PC-3 (cell line): ENCODE measurements around the gene ANK2. TPM values are rescaled to one million over a fixed set of nuclear protein-coding genes. Genes with fewer than 3 reads are reported as not detected.

Source experiments
- ATAC-seq: fragments of 200-7000 bp; cut with Tn5 transposase; 2 replicates; pipeline ENCODE4 v1.9.1; 2020; ENCODE audit warnings: mild to moderate bottlenecking, moderate library complexity
- BruUV-seq: library from RNA; stranded (reverse); fragments of 400-500 nt; replicated peaks from 2 replicates; lab custom pipeline; 2021; lab: Mats Ljungman, UMichigan
- CTCF ChIA-PET: fragments of 300-600 bp; sonication (Branson Sonifier 250); formaldehyde crosslinking; loops from one replicate; lab custom pipeline; 2022; ENCODE audit warnings: antibody characterized with exemption; lab: Charles Lee
- POLR2A ChIA-PET: fragments of 300-600 bp; sonication (Branson Sonifier 250); formaldehyde crosslinking; loops from one replicate; lab custom pipeline; 2022; ENCODE audit warnings: antibody characterized with exemption; ENCODE audit not compliant: unreplicated experiment; lab: Charles Lee
- DNase-seq: peaks from one replicate; pipeline ENCODE4 v3.0.0-alpha.2; 2015
- H2AFZ ChIP-seq: fragments of 300-600 bp; sonication (generic); 2 replicates; pipeline ENCODE4 v1.6.0; 2016; ENCODE audit warnings: antibody characterized with exemption, low read length
- H3F3A ChIP-seq: fragments of 300-600 bp; sonication (generic); one replicate; pipeline ENCODE4 v1.6.0; 2017; ENCODE audit warnings: antibody characterized with exemption, low read length, control low read depth, mild to moderate bottlenecking; ENCODE audit not compliant: unreplicated experiment
- H3K27ac ChIP-seq: fragments of 300-600 bp; sonication (generic); 2 replicates; pipeline ENCODE4 v1.5.1; 2016; ENCODE audit warnings: mild to moderate bottlenecking, low read length
- H3K27me3 ChIP-seq: fragments of 300-600 bp; sonication (generic); 2 replicates; pipeline ENCODE4 v1.6.1; 2016; ENCODE audit warnings: low read length, mixed read lengths
- H3K36me3 ChIP-seq: fragments of 300-600 bp; sonication (generic); 2 replicates; pipeline ENCODE4 v1.6.1; 2016; ENCODE audit warnings: low read depth, mixed run types, low read length, mixed read lengths
- H3K4me1 ChIP-seq: fragments of 300-600 bp; sonication (generic); 2 replicates; pipeline ENCODE4 v1.5.1; 2016; ENCODE audit warnings: low read length; ENCODE audit not compliant: insufficient read depth
- H3K4me2 ChIP-seq: fragments of 300-600 bp; sonication (generic); 2 replicates; pipeline ENCODE4 v1.6.0; 2016; ENCODE audit warnings: low read length
- H3K4me3 ChIP-seq: fragments of 300-600 bp; sonication (generic); 2 replicates; pipeline ENCODE4 v1.5.1; 2016; ENCODE audit warnings: mild to moderate bottlenecking, low read length, mixed read lengths
- H3K79me2 ChIP-seq: fragments of 300-600 bp; sonication (generic); 2 replicates; pipeline ENCODE4 v1.6.1; 2017; ENCODE audit warnings: low read length, mixed read lengths
- H3K9ac ChIP-seq: fragments of 300-600 bp; sonication (generic); 2 replicates; pipeline ENCODE4 v1.6.0; 2016; ENCODE audit warnings: mild to moderate bottlenecking, low read length
- H3K9me2 ChIP-seq: fragments of 300-600 bp; sonication (generic); replicated peaks from 2 replicates; pipeline ENCODE4 v1.6.1; 2016; ENCODE audit warnings: mixed run types, low read length, mixed read lengths
- H3K9me3 ChIP-seq: fragments of 300-600 bp; sonication (generic); 2 replicates; pipeline ENCODE4 v1.6.1; 2016; ENCODE audit warnings: low read length, mixed read lengths
- H4K20me1 ChIP-seq: fragments of 300-600 bp; sonication (generic); 2 replicates; pipeline ENCODE4 v1.6.1; 2016; ENCODE audit warnings: low read length, mixed read lengths
- CTCF ChIP-seq: fragments of 300-600 bp; sonication (generic); conservative IDR thresholded peaks from 2 replicates; pipeline ENCODE4 v1.5.1; 2017; ENCODE audit warnings: antibody characterized with exemption, low read depth, mild to moderate bottlenecking, low read length
- EZH2 ChIP-seq: fragments of 300-600 bp; sonication (generic); IDR thresholded peaks from one replicate; pipeline ENCODE4 v1.6.1; 2017; ENCODE audit warnings: antibody characterized with exemption, mild to moderate bottlenecking, low read length; ENCODE audit not compliant: unreplicated experiment
- EZH2phosphoT487 ChIP-seq: fragments of 300-600 bp; sonication (generic); IDR thresholded peaks from 2 replicates; pipeline ENCODE4 v1.6.1; 2018; ENCODE audit warnings: mild to moderate bottlenecking, antibody characterized with exemption, low read length, borderline replicate concordance
- intact Hi-C: fragments of 100-400 bp; cut with micrococcal nuclease; formaldehyde crosslinking; loops from 2 replicates; pipeline ENCODE4 v1.9.0; 2023
- total RNA-seq: library from RNA; depleted of rRNA; stranded (reverse); fragments of >200 nt; gene quantifications from 2 replicates; pipeline ENCODE4 v1.2.3, GENCODE V29; 2014

Gene ANK2
- total RNA-seq, 1 experiment from 2014 or later: 1.8 TPM

- CTCF ChIA-PET: no interaction called here
- Histone ChIP-seq H4K20me1 (no peaks in the 10 kb centered on the region), H3F3A (no peaks in the 10 kb centered on the region), H3K9me3 (no peaks in the 10 kb centered on the region), H3K9ac (no peak overlapping the region), H3K9me2 (no peaks in the 10 kb centered on the region), H3K36me3 (no peaks in the 10 kb centered on the region), H3K27ac (no peak overlapping the region), H3K4me3 (no peak overlapping the region), H3K27me3 (no peaks in the 10 kb centered on the region), H3K79me2 (no peaks in the 10 kb centered on the region), H2AFZ (no peak overlapping the region), H3K4me1 (no peaks in the 10 kb centered on the region), H3K4me2 (no peak overlapping the region)
- intact Hi-C loops: no loop called here
- DNase-seq (no peak), ATAC-seq (no peak)
- BruUV-seq: no TSS peak
- no peak for TF ChIP-seq CTCF
- no peak for TF ChIP-seq EZH2
- TF ChIP-seq EZH2phosphoT487: no peak
- POLR2A ChIA-PET: no interaction called here
Measured at GRCh38 chr4:113159942-113160545, 110.6 kb downstream of the ANK2 start.

GRCh38 chr4:113160548-113160947 lies 111.1 kb downstream of the ANK2 start:
- no peak overlapping the region for H3K4me3 ChIP-seq
- CTCF ChIA-PET: no interaction called here

More at GRCh38 chr4:113160548-113160947, 111.1 kb downstream of the ANK2 start:
- TF ChIP-seq CTCF (no peak), EZH2 (no peak), EZH2phosphoT487 (no peak)
- Histone ChIP-seq H3K79me2 (no peaks in the 10 kb centered on the region), H3F3A (no peaks in the 10 kb centered on the region), H3K4me2 (no peak overlapping the region), H3K36me3 (no peaks in the 10 kb centered on the region), H2AFZ (no peak overlapping the region), H3K27me3 (no peaks in the 10 kb centered on the region), H3K27ac (no peak overlapping the region), H4K20me1 (no peaks in the 10 kb centered on the region), H3K9me2 (no peaks in the 10 kb centered on the region), H3K9me3 (no peaks in the 10 kb centered on the region), H3K9ac (no peak overlapping the region), H3K4me1 (no peaks in the 10 kb centered on the region)
- POLR2A ChIA-PET: no interaction called here
- ATAC-seq (no peak), DNase-seq (no peak)
- no TSS peak for BruUV-seq
- intact Hi-C loops: no loop called here
